Heart right ventricle (tissue), 16 donors: ENCODE results near the gene MGAT1. TPM values are rescaled to one million over a fixed set of nuclear protein-coding genes. Genes with fewer than 3 reads are reported as not detected.

Experiments used
- ATAC-seq, 8 donors: fragments of 200-7000 bp; cut with Tn5 transposase; one replicate each; pipeline ENCODE4 v1.9.1; 2020; ENCODE audit warnings: mild to moderate bottlenecking in 8 of 8, moderate library complexity in 8 of 8, moderate number of reproducible peaks in 1 of 8
- DNase-seq, 2 donors: peaks; one replicate each; pipeline ENCODE4 v3.0.0-alpha.2; 2020
- H3K27ac ChIP-seq, 10 donors: fragments of 200-600 bp; sonication (generic) in 2 of 10; one replicate each; pipeline versions ENCODE4 v1.5.0 to v1.8.0; 2020 to 2022; ENCODE audit warnings: mild to moderate bottlenecking in 3 of 10
- H3K27me3 ChIP-seq, 7 donors: fragments of 200-600 bp; one replicate each; pipeline ENCODE4 v1.8.0; 2021 to 2022; ENCODE audit warnings: mild to moderate bottlenecking in 2 of 7
- H3K36me3 ChIP-seq, 9 donors: fragments of 200-600 bp; sonication (generic) in 1 of 9; one replicate each; pipeline versions ENCODE4 v1.5.0 to v1.8.0; 2020 to 2022; ENCODE audit warnings: mild to moderate bottlenecking in 2 of 9
- H3K4me1 ChIP-seq, 9 donors: fragments of 200-600 bp; sonication (generic) in 1 of 9; one replicate each; pipeline versions ENCODE4 v1.5.0 to v1.8.0; 2020 to 2022; ENCODE audit warnings: mild to moderate bottlenecking in 4 of 9
- H3K4me3 ChIP-seq, 10 donors: fragments of 200-600 bp; sonication (generic) in 2 of 10; one replicate each; pipeline versions ENCODE4 v1.5.0 to v1.8.0; 2020 to 2022; ENCODE audit warnings: mild to moderate bottlenecking in 7 of 10, moderate library complexity in 2 of 10
- H3K9me3 ChIP-seq, 11 donors: fragments of 200-600 bp in 10 of 11; sonication (generic) in 2 of 11; one replicate each; pipeline versions ENCODE4 v1.5.0 to v1.8.0; 2013 to 2022; ENCODE audit warnings: mild to moderate bottlenecking in 2 of 11, control low read depth in 1 of 11, moderate library complexity in 1 of 11
- CTCF ChIP-seq, 9 donors: fragments of 200-600 bp; sonication (generic) in 2 of 9; IDR thresholded peaks; one replicate each; pipeline versions ENCODE4 v1.5.0 to v1.8.0; 2021 to 2022; ENCODE audit warnings: antibody characterized with exemption in 9 of 9, mild to moderate bottlenecking in 5 of 9, moderate library complexity in 1 of 9
- WGBS, 2 donors: extraction: QIAGEN DNeasy Blood & Tissue Kit; methylation state at CpG; one replicate each; pipeline ENCODE4 v1.1.7; 2013; ENCODE audit warnings: inconsistent platforms in 1 of 2; 5-methylcytosine and 5-hydroxymethylcytosine counted together
- intact Hi-C, 10 donors: fragments of 100-400 bp; cut with DNase I; formaldehyde crosslinking; loops; one replicate each; pipeline versions ENCODE4 v1.11.1 to v1.14.2; 2022
- long read RNA-seq, 3 donors: library from polyadenylated mRNA; unstranded; transcript quantifications; one replicate each; pipeline ENCODE4 v2.0.0, GENCODE V29; 2020 to 2021
- polyA plus RNA-seq, 2 donors: library from polyadenylated mRNA; stranded (reverse); fragments of 200-250 nt; gene quantifications; one replicate each; pipeline ENCODE4 v1.2.3, GENCODE V29; 2013
- total RNA-seq, 10 donors: library from RNA; stranded (reverse); fragmentation: NEBNext Ultra II Directional in 3 of 10; extraction: Animal tissue kit (Norgen Biotek cat#: 25700) in 3 of 10; gene quantifications; one replicate each; pipeline versions ENCODE4 v1.2.1 to v1.2.4, GENCODE V29; 2021 to 2023
- donor health status: Arrhythmogenic right ventricular cardiomyopathy.
- donor health status: ischemic (EF 13 %, LVEDD 7.1; RV severe dilation, severe dysfunction).
- donor health status: healthy with polysubstance abuse.
- donor health status: DM: no; HTN: yes; CAD: no.
- donor health status: DM: no; HTN: no; CAD: no.
- donor health status: ischemic (EF 25% LVEDD 6.9; RV normal size, moderate dysfunction).
- donor health status: ischemic (EF 25% LVEDD 5.7; RV mildly dilated, moderate dysfunction).
- donor health status: healthy.
- donor health status: DM: yes; HTN: yes; CAD: no.
- donor health status: Ischemic cardiomyopathy.
- donor health status: ischemic (EF 35%, LVEDD 5.7; RV mildly dilated, moderate dysfunction).
- donor health status: nonischemic (EF 11% LVEDD 7.7; RV severe dilation, severe dysfunction).
- donor health status: DM: yes; HTN: yes; CAD: no.
- donor health status: PGD.
- donor health status: ischemic (EF 29% LVEDD 5.4; RV normal size, mild dysfunction).
- donor health status: nonischemic (EF 23%, LVEDD 6.1; RV moderate dilation, normal function).

MGAT1 gene
- total RNA-seq (100 to 1,000 TPM in 2 of 10 donors, 10 to 100 TPM in 8; 50.1 to 118 (median 59.7) TPM), polyA plus RNA-seq (100 to 1,000 TPM in 1 of 2 donors, 10 to 100 TPM in 1; 71.7 to 127 TPM)
- long read RNA-seq, donor 1, transcript MGAT1-203 (3 exons, 3,077 nt) = minor isoform, 34 of 175 reads
- long read RNA-seq, donor 1, transcript MGAT1-201 (2 exons, 2,761 nt) = major isoform, 78 of 175 reads
- long read RNA-seq, donor 1, partial matches to known transcripts = 0 of 175 reads
- long read RNA-seq, donor 1, other reads (novel, unspliced or antisense) = 60 of 175 reads
- long read RNA-seq, donor 2, transcript MGAT1-204 (2 exons, 1,919 nt) = minor isoform, 5 of 163 reads
- long read RNA-seq, donor 2, transcript MGAT1-203 (3 exons, 3,077 nt) = minor isoform, 25 of 163 reads
- long read RNA-seq, donor 2, transcript MGAT1-201 (2 exons, 2,761 nt) = major isoform, 69 of 163 reads
- long read RNA-seq, donor 2, partial matches to known transcripts = 5 of 163 reads
- long read RNA-seq, donor 2, other reads (novel, unspliced or antisense) = 54 of 163 reads
- long read RNA-seq, donor 3, transcript MGAT1-203 (3 exons, 3,077 nt) = minor isoform, 23 of 423 reads
- long read RNA-seq, donor 3, transcript MGAT1-201 (2 exons, 2,761 nt) = major isoform, 271 of 423 reads
- long read RNA-seq, donor 3, partial matches to known transcripts = 5 of 423 reads
- long read RNA-seq, donor 3, other reads (novel, unspliced or antisense) = 111 of 423 reads

GRCh38 chr5:180802325-180803180, at the start of gene MGAT1:
Gene MGAT1, minus strand, starts transcription at chr5:180802806. Its CDS starts 9,835 bp downstream, at chr5:180792971.
- no peak for TF ChIP-seq CTCF (IDR thresholded peaks at IDR 0.05)
- peak within 1 kb of the TSS; percentile 98 to 100 (median 99) for H3K27ac ChIP-seq
- WGBS, 2 donors = 0 to 1% methylated on average over 70 to 87 of the region's 87 CpGs
- peaks cover 0 to 51% (median 0%) of the 10 kb centered on the region in 9 donors for H3K36me3 ChIP-seq
- peak within 1 kb of the TSS; percentile 69 to 100 (median 99) for H3K4me3 ChIP-seq
- ATAC-seq (peak; percentile 81 to 95 (median 90)), DNase-seq (peak; percentile 91 to 92)
- H3K27me3 ChIP-seq = no peaks in the 10 kb centered on the region
- peaks cover 23 to 93% (median 89%) of the 10 kb centered on the region in 9 donors for H3K4me1 ChIP-seq
- intact Hi-C loops = loop anchor here in 5 of 10 donors (2.0 to 10.0 kb wide), 6 partner anchors 58 to 382 kb away; partner anchors contain the start of genes ZFP62 (in 3 of the 5) and BTNL9 (in 1 of the 5)
- H3K9me3 ChIP-seq = no peaks in the 10 kb centered on the region

GRCh38 chr5:180850434-180851078, 48.0 kb upstream of the MGAT1 start:
- no peak for TF ChIP-seq CTCF (IDR thresholded peaks at IDR 0.05)
- Histone ChIP-seq H3K36me3 (peaks cover 0 to 63% (median 33%) of the 10 kb centered on the region in 9 donors), H3K27me3 (no peaks in the 10 kb centered on the region), H3K9me3 (peaks cover 0 to 36% (median 0%) of the 10 kb centered on the region in 11 donors), H3K4me1 (peaks cover 0 to 25% (median 11%) of the 10 kb centered on the region in 9 donors), H3K27ac (no peak overlapping the region), H3K4me3 (no peak overlapping the region)
- DNase-seq (no peak), ATAC-seq (no peak)
- intact Hi-C loops = loop anchor here in 1 of 10 donors (10.0 kb wide), 1 partner anchor 56 kb away; no protein-coding TSS in a partner anchor
- WGBS, 2 donors = 97 to 98% methylated on average over 10 of the region's 10 CpGs

- WGBS, 2 donors = 95 to 96% methylated on average over 4 of the region's 4 CpGs
- DNase-seq = no peak
- peaks cover 0 to 25% (median 11%) of the 10 kb centered on the region in 9 donors for H3K4me1 ChIP-seq
- H3K27me3 ChIP-seq = no peaks in the 10 kb centered on the region
- peaks cover 0 to 56% (median 33%) of the 10 kb centered on the region in 9 donors for H3K36me3 ChIP-seq
- H3K9me3 ChIP-seq = peaks cover 0 to 36% (median 0%) of the 10 kb centered on the region in 11 donors
- no peak overlapping the region for H3K4me3 ChIP-seq
- no peak for ATAC-seq
- intact Hi-C loops = loop anchor here in 2 of 10 donors (10.0 kb wide), 1 partner anchor 55 kb away; no protein-coding TSS in a partner anchor
- TF ChIP-seq CTCF (IDR thresholded peaks at IDR 0.05) = no peak
- no peak overlapping the region for H3K27ac ChIP-seq
Measured at GRCh38 chr5:180849827-180850226, 47.2 kb upstream of the MGAT1 start.
